Endodermal cell (in vitro differentiated cells): ENCODE results near the gene CPZ. TPM values are rescaled to one million over a fixed set of nuclear protein-coding genes. Genes with fewer than 3 reads are reported as not detected.

ENCODE experiments used
- DNase-seq: peaks from one replicate; pipeline ENCODE4 v3.0.0-alpha.2; 2017
- H3K27ac ChIP-seq: 2 replicates; pipeline ENCODE4 v1.5.1; 2013; ENCODE audit warnings: mild to moderate bottlenecking, low read depth, low read length, moderate library complexity
- H3K27me3 ChIP-seq: 2 replicates; pipeline ENCODE4 v1.6.1; 2013; ENCODE audit warnings: mild to moderate bottlenecking, low read length, moderate library complexity; ENCODE audit not compliant: insufficient read depth, control insufficient read depth, poor library complexity, severe bottlenecking
- H3K36me3 ChIP-seq: 2 replicates; pipeline ENCODE4 v1.7.0; 2013; ENCODE audit warnings: mild to moderate bottlenecking, low read length, moderate library complexity; ENCODE audit not compliant: control insufficient read depth, insufficient read depth
- H3K4me1 ChIP-seq: one replicate; pipeline ENCODE4 v1.7.0; 2013; ENCODE audit warnings: low read length; ENCODE audit not compliant: control insufficient read depth, insufficient read depth
- H3K4me3 ChIP-seq: 2 replicates; pipeline ENCODE4 v1.5.1; 2013; ENCODE audit warnings: mild to moderate bottlenecking, low read length, moderate library complexity
- H3K9ac ChIP-seq: 2 replicates; pipeline ENCODE4 v1.6.1; 2013; ENCODE audit warnings: mild to moderate bottlenecking, low read length, moderate library complexity; ENCODE audit not compliant: poor library complexity, severe bottlenecking; ENCODE audit errors: extremely low read depth
- H3K9me3 ChIP-seq: 2 replicates; pipeline ENCODE4 v1.6.1; 2013; ENCODE audit warnings: mild to moderate bottlenecking, low read length, moderate library complexity; ENCODE audit not compliant: control insufficient read depth
- H3K27ac Mint-ChIP-seq: 2 replicates; pipeline ENCODE4 v1.8.0; 2020; ENCODE audit warnings: mixed read lengths
- H3K27me3 Mint-ChIP-seq: 2 replicates; pipeline ENCODE4 v1.8.0; 2021; ENCODE audit warnings: mild to moderate bottlenecking, mixed read lengths; ENCODE audit not compliant: insufficient read depth
- H3K36me3 Mint-ChIP-seq: 2 replicates; pipeline ENCODE4 v1.8.0; 2020; ENCODE audit warnings: low read depth, mixed read lengths
- H3K4me1 Mint-ChIP-seq: 2 replicates; pipeline ENCODE4 v1.8.0; 2020; ENCODE audit warnings: mixed read lengths
- H3K4me3 Mint-ChIP-seq: 2 replicates; pipeline ENCODE4 v1.8.0; 2020; ENCODE audit warnings: mild to moderate bottlenecking, moderate library complexity, mixed read lengths
- H3K9me3 Mint-ChIP-seq: 2 replicates; pipeline ENCODE4 v1.8.0; 2020; ENCODE audit warnings: mild to moderate bottlenecking, mixed read lengths
- CTCF ChIP-seq: fragments of 200-600 bp; sonication (generic); conservative IDR thresholded peaks from 2 replicates; pipeline ENCODE4 v1.5.0; 2021; ENCODE audit warnings: antibody characterized with exemption, mild to moderate bottlenecking
- WGBS, 2 experiments: methylation state at CpG; one replicate each; pipeline versions ENCODE4 v1.1.5 to v1.1.7; 2013; ENCODE audit warnings: missing lambda C conversion rate in 2 of 2, mixed read lengths in 1 of 2; ENCODE audit not compliant: insufficient coverage in 1 of 2, insufficient read length in 1 of 2; 5-methylcytosine and 5-hydroxymethylcytosine counted together
- long read RNA-seq, 4 experiments: library from polyadenylated mRNA in 2 of 4; library from RNA in 1 of 4; library from capped mRNA in 1 of 4; stranded (forward) in 3 of 4; unstranded in 1 of 4; transcript quantifications; one replicate each; pipeline ENCODE4 v2.0.0, GENCODE V29; 2020 to 2021; ENCODE audit warnings: inconsistent platforms in 1 of 4
- polyA plus RNA-seq, 2 experiments: library from polyadenylated mRNA; stranded (reverse); fragments of 50-300 nt; gene quantifications; one replicate each; pipeline ENCODE4 v1.2.3, GENCODE V29; 2013
- total RNA-seq, 2 donors: library from RNA; stranded (reverse); fragmentation: NEBNext Ultra II Directional in 1 of 2; extraction: Animal tissue kit (Norgen Biotek cat#: 25700) in 1 of 2; gene quantifications; 2 replicates in 1 of 2; 3 replicates in 1 of 2; pipeline ENCODE4 v1.2.1, GENCODE V29; 2021

CPZ gene
- 10 to 100 TPM; 23.9 to 33.6 TPM for total RNA-seq
- polyA plus RNA-seq (2013, experiment 1 of 2) = 6.2 TPM
- polyA plus RNA-seq (2013, experiment 2 of 2) = 7.2 TPM
- long read RNA-seq, experiment 1, transcript CPZ-202 (11 exons, 2,267 nt) = major isoform, 5 of 16 reads
- long read RNA-seq, experiment 1, partial matches to known transcripts = 6 of 16 reads
- long read RNA-seq, experiment 1, other reads (novel, unspliced or antisense) = 3 of 16 reads
- long read RNA-seq, experiment 2, transcript CPZ-201 (10 exons, 2,136 nt) = minor isoform, 10 of 35 reads
- long read RNA-seq, experiment 2, transcript CPZ-202 (11 exons, 2,267 nt) = major isoform, 20 of 35 reads
- long read RNA-seq, experiment 2, partial matches to known transcripts = 2 of 35 reads
- long read RNA-seq, experiment 2, other reads (novel, unspliced or antisense) = 3 of 35 reads
- long read RNA-seq, experiment 3, transcript CPZ-201 (10 exons, 2,136 nt) = minor isoform, 18 of 142 reads
- long read RNA-seq, experiment 3, transcript CPZ-202 (11 exons, 2,267 nt) = major isoform, 106 of 142 reads
- long read RNA-seq, experiment 3, partial matches to known transcripts = 2 of 142 reads
- long read RNA-seq, experiment 3, other reads (novel, unspliced or antisense) = 16 of 142 reads
- long read RNA-seq, experiment 4, transcript CPZ-202 (11 exons, 2,267 nt) = major isoform, 15 of 24 reads
- long read RNA-seq, experiment 4, partial matches to known transcripts = 3 of 24 reads
- long read RNA-seq, experiment 4, other reads (novel, unspliced or antisense) = 2 of 24 reads

- DNase-seq = peak; percentile 92
- Histone ChIP-seq H3K9me3 (no peaks in the 10 kb centered on the region), H3K27me3 (peaks cover 6% of the 10 kb centered on the region), H3K36me3 (peaks cover 13% of the 10 kb centered on the region), H3K9ac (peak within 1 kb of the TSS; percentile 25), H3K4me3 (peak within 1 kb of the TSS; percentile 78), H3K4me1 (no peaks in the 10 kb centered on the region), H3K27ac (no peak within 1 kb of the TSS)
- Mint-ChIP-seq H3K36me3 (no peaks in the 10 kb centered on the region), H3K27ac (no peak within 1 kb of the TSS), H3K4me3 (peak within 1 kb of the TSS; percentile 64), H3K9me3 (no peaks in the 10 kb centered on the region), H3K4me1 (peaks cover 17% of the 10 kb centered on the region), H3K27me3 (peaks cover 28% of the 10 kb centered on the region)
- TF ChIP-seq CTCF = no peak
- WGBS, 2 experiments = 15 to 26% methylated on average over 13 to 58 of the region's 58 CpGs
Measured at GRCh38 chr4:8592366-8593263, at the start of gene CPZ. Gene CPZ (plus strand): TSS chr4:8592765. CDS start chr4:8592834, 69 bp downstream.

GRCh38 chr4:8542776-8543525, 49.6 kb upstream of the CPZ start:
- Histone ChIP-seq H3K4me1 (peaks cover 4% of the 10 kb centered on the region), H3K27ac (no peak overlapping the region), H3K4me3 (no peak overlapping the region), H3K27me3 (no peaks in the 10 kb centered on the region), H3K9me3 (no peaks in the 10 kb centered on the region), H3K36me3 (no peaks in the 10 kb centered on the region), H3K9ac (no peak overlapping the region)
- Mint-ChIP-seq H3K27me3 (no peaks in the 10 kb centered on the region), H3K36me3 (no peaks in the 10 kb centered on the region), H3K4me1 (peaks cover 8% of the 10 kb centered on the region), H3K9me3 (no peaks in the 10 kb centered on the region), H3K4me3 (no peak overlapping the region), H3K27ac (no peak overlapping the region)
- 91 to 95% methylated on average over 9 to 16 of the region's 16 CpGs for WGBS, 2 experiments
- no peak for DNase-seq
- no peak for TF ChIP-seq CTCF
